ENCODE results near the gene DHDH.
A peak's percentile ranks its signal among the peaks of the same experiment; 100 is the strongest.

The DHDH gene

DNA sequence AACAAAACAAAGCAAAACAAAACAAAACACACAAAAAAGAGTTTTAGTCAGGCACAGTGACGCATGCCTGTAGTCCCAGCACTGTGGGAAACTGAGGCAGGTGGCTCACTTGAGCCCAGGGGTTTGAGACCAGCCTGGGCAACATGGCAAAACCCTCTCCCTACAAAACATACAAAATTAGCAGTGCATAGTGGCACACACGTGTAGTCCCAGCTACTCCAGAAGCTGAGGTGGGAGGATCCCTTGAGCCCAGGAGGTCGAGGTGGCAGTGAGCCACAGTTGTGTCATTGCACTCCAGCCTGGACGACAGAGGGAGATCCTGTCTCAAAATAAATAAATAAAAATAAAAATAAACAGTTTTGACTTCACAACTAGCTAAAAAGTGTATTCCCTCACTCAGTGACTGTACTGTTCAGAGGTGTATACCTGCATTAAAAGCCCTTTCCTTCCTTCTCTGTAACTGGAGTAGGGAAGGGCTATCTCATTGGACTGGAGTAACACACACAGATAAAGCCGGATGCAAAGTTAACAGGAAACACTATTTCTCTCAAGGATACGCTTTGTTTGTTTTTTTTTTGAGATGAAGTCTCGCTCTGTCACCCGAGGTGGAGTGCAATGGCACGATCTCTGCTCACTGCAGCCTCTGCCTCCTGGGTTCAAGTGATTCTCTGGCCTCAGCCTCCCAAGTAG lies 17.5 kb downstream of the DHDH start:
- no peak for DNase-seq

DNA sequence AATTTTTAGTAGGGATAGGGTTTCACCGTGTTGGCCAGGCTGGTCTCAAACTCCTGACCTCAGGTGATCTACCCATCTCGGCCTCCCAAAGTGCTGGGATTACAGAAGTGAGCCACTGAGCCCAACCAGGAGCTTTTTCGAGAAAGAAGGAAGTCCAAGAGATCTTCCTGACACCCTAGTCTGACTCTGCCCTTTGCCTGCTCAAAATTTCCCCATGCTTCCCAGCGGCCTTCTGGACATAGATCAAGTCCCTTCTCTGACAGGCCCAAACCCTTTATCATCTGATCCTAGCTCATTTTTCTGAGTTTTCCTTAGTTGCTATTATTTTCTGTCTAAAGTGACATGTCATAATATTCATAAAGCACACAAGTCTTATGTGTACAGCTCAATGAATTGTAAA lies 19.6 kb downstream of the DHDH start:
- no peak for DNase-seq

DNA sequence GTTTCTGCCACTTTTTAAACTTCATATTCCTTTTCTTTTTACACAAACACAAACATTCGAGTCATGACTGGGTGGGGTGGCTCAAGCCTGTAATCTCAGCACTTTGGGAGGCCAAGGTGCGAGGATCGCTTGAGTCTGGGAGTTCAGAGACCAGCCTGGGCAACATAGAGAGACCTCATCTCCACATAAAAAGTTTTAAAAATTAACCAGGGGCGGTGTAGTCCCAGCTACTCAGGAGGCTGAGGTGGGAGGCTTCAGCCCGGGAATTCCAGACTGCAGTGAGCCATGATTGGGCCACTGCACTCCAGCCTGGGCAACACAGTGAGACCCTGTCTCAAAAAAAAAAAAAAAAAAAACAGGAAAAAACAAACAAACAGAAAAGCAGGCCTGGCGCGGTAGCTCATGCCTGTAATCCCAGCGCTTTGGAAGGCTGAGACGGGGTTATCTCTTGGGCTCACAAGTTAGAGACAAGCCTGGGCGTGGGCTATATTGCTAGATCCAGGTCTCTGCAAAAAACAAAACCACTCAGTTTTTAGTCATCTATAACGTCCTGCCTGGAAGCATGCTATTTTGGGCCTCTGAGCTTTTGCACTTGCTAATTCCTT lies 20.6 kb downstream of the DHDH start:
- no peak for DNase-seq

DNA sequence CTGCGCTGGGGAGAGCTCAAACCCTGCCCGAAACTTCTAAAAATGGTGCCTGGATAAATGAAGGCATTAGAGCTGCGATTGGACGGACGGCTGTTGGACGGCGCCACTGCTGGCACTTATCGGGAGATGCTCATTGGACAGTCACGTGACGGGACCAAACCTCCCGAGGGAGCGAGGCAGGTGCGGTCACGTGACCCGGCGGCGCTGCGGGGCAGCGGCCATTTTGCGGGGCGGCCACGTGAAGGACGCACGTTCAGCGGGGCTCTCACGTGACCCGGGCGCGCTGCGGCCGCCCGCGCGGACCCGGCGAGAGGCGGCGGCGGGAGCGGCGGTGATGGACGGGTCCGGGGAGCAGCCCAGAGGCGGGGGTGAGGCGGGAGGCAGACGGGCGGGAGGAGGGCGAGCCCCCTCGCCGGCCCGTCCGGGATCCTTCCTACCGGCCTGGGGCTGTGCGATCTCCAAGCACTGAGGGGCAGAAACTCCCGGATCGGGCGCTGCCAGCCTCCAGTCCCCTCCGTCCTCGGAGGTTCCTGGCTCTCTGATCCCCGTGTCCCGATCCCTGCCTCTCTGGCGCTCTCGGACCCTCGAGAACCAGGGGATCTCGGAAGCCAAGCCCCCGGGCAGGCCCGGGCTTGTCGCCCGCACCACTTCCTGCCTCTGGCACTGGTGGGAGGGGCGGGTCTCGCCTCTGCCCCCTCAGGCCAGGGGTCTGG lies 21.3 kb downstream of the DHDH start, which contains the start of gene BAX:
Gene BAX (plus strand): TSS at position 281 of the 713 bp plus-strand sequence. CDS start 54 bp downstream, at position 335.
- DNase-seq, result peak; percentile 98

DNA sequence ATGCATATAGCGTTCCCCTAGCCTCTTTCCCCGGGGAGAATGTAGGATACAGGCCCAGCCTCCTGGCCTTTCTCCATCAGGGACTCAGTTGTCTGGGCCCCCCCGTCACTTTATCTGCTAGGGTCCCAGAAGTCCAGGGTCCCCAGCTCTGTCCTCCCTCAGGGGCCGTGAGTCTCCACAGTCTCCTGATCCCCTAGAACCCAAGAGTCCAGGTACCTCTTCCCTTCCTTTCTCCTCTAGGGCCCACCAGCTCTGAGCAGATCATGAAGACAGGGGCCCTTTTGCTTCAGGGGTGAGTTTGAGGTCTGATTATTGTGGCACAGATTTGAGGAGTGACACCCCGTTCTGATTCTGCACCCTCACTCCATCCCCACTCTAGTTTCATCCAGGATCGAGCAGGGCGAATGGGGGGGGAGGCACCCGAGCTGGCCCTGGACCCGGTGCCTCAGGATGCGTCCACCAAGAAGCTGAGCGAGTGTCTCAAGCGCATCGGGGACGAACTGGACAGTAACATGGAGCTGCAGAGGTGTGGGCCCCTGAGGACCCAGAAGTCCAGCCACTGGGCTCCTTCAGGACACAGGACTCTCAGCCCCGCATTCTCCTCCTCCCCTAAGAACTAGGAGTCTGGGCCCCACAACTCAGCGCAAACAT lies 21.9 kb downstream of the DHDH start:
- no peak for DNase-seq

DNA sequence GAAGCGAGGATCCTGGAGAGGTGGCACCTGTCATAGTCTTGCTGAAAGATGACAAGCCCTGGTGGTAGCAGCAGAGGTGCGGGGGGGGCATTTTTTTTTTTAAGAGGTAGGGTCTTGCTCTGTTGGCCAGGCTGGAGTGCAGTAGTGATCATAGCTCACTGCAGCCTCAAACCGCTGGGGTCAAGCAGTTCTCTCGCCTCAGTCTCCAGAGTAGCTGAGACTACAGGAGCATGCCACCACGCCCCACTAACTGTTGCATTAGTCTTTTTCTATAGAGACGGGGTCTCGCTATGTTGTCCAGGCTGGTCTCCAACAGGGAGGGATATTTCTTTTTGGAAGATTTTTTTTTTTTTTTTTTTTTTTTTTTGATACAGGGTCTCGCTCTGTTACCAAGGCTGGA lies 24.5 kb downstream of the DHDH start:
- DNase-seq, result no peak

DNA sequence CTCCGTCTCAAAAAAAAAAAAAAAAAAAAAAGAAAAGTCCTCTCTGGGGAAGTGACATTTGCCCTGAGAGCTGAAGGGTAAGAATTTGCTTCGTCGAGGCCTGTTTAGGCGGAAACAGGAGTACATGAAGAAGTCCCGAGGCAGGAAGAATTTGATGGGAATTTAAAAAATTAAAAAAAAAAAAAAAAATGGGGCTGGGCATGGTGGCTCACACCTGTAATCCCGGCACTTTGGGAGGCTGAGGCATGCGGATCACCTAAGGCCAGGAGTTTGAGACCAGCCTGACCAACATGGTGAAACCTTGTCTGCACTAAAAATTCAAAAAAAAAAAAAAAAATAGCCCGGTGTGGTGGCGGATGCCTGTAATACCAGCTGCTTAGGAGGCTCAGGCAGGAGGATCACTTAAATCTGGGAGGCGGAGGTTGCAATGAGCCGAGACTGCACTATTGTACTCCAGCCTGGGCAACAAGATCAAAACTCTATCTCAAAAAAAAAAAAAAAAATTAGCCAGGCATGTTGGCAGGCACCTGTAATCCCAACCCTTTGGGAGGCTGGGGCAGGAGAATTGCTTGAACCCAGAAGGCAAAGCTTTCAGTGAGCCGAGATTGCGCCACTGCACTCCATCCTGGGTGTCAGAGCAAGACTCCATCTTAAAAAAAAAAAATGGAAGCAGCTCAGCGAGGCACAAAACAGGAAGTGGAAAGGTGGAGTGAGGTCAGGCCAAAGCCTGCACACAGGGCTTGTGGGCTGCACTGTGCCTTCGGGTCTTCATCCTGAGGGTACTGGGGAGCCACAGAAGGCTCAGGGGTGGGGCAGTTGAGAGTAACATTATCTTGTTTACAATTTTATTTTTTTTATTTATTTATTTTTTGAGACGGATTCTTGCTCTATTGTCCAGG lies 26.1 kb downstream of the DHDH start:
- no peak for DNase-seq

DNA sequence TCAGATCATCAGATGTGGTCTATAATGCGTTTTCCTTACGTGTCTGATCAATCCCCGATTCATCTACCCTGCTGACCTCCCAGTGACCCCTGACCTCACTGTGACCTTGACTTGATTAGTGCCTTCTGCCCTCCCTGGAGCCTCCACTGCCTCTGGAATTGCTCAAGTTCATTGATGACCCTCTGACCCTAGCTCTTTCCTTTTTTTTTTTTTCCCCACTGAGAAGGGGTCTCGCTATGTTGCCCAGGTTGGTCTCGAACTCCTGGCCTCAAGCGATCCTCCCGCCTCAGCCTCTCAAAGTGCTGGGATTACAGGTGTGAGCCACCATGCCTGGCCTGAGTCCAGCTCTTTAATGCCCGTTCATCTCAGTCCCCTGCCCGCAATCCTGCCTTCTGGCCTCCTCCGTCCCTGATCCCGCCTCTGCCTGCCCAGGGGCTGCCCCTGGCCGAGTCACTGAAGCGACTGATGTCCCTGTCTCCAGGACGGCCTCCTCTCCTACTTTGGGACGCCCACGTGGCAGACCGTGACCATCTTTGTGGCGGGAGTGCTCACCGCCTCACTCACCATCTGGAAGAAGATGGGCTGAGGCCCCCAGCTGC lies 27.7 kb downstream of the DHDH start:
- DNase-seq, result no peak

DNA sequence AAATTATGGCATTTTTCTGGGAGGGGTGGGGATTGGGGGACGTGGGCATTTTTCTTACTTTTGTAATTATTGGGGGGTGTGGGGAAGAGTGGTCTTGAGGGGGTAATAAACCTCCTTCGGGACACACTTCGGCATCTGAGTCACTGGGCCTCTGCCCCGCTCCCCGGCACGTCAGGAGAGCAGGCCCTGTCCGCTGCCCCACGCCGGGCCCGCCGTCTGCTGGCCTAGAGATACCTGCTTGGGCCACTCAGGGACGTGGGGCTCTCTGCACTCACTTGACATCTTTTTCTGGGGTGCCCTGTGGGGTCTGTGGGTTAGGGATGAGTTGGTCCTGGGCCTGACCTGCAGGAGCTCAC lies 28.2 kb downstream of the DHDH start:
- DNase-seq, result no peak

DNA sequence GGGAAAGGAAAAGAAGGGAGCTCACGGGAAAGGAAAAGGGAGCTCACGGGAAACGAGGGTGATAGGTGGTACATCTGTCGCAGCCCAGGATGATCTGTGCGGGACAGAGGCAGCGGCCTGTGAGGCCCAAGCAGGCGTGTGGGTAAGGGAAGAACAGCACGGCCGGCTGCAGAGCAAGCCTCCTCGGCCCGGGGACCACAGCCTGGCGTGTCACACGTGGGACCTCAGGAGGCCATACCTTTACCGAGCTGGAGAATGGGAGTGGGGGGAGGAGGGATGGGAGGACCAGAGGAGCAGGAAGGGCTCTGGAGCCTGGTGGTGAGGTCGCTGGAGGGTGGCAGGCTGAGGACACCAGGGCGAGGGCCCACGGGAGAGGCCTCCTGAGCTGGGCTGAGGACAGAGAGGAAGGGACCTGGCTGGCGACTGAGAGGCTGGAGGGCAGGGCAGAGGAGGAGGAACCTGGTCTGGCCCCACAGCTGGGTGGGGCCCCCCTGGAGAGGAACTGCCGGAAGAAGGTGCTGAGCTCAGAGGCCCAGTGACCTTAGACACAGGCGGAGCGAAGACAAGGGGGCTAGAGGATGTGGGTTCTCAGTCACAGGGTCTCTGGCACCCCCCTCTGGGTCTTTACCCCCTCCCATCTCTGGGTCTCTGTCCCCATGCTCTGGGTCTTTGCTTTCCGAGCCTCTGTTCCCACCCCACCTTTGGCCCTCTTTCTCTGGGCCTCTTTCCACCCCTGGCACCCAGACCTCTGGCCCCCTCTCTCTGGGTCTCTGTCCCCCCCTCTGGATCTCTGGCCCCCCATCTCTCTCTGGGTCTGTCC lies 28.7 kb downstream of the DHDH start:
- DNase-seq, result no peak

DNA sequence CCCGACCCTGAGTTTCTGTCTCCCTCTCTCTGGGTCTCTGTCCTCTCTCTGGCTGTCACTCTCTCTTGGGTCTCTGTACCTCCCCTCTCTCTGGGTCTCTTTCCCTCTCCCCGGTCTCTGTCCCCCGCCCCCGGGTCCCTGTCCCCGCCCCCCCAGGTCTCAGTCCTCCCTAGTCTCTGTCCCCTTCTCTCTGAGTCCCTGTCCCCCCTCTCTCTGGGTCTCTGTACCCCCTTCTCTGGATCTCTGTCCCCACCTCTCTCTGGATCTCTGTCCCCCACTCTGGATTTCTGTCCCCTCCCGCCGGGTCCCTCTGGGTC lies 29.3 kb downstream of the DHDH start:
- DNase-seq, result no peak

DNA sequence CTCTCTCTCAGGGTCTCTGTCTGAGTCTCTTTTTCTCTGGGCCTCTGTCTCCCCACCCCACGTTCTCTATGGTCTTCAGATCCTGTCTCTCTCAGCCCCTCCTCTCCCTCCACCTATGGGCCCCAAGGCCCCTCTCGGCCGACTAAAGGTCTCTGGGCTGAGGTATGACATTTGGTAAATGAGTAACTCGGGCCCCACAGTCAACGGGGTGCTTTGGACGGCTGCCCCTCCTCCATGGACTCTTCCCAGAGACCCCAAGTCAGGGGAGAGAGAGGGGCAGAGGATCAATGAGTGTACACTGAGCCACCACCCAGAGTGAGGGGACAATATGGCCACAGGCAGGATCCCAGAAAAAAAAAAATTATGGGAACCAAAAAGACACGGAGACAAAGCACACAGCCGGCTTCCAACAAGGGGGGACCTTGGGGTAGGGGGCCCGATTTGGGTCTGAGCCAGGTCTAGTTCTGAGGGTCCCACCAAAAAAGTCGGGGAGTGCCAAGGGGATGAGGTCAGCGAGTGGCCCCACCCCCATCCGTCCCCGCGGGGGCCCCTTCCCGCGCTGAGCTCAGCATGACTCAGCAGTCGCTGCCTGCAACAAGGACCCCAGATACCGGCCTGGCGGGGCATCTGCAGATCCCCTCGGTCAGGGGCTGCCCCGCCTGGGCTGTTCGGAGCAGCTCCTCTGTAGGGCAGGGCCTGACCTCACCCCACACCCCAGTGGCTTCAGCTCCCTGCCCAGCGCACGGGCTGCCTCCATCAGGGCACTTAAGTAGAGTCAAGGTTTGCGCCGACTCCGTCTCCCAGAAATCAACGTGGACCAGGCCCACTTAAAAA lies 30.1 kb downstream of the DHDH start:
- DNase-seq, result peak; percentile 83

DNA sequence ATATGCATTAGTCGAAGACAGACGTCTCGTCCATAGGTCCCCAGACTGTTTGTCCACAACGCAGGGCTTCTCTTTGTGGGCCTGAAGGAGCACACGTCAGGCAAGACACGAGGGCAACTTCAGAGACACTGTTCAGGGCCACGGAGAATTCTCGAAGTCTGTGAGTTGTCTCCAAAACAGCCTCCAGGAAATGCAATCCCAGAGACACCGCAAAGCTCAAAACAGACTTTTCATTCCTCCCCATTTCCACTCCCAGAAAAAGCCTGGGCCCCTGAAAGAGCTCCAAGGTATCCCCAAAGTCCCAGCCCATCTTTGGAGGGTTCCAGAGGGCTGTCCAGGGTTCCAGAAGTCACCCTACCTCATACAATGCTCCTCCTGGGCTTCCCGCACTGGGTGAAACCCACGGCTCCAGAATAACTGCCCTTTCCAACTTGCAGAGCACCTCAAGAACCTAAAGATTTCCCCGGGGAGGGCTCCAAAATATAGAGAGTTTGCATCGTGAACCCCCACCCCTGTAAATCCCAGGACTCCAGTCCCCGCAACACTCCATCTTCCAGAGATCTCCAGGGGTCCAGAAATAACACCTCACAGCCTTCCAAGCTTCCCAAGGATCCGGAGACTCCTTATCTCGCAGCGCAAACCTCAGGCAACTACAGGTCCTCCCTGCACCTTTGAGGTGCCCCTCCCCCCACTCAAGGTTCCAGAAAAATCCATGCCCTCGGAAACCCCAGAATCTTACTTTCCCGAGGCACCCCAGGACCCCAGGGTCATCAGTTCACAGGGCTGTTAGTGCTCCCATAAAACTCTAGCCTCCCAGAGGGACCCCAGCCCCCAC lies 30.9 kb downstream of the DHDH start:
- no peak for DNase-seq

DNA sequence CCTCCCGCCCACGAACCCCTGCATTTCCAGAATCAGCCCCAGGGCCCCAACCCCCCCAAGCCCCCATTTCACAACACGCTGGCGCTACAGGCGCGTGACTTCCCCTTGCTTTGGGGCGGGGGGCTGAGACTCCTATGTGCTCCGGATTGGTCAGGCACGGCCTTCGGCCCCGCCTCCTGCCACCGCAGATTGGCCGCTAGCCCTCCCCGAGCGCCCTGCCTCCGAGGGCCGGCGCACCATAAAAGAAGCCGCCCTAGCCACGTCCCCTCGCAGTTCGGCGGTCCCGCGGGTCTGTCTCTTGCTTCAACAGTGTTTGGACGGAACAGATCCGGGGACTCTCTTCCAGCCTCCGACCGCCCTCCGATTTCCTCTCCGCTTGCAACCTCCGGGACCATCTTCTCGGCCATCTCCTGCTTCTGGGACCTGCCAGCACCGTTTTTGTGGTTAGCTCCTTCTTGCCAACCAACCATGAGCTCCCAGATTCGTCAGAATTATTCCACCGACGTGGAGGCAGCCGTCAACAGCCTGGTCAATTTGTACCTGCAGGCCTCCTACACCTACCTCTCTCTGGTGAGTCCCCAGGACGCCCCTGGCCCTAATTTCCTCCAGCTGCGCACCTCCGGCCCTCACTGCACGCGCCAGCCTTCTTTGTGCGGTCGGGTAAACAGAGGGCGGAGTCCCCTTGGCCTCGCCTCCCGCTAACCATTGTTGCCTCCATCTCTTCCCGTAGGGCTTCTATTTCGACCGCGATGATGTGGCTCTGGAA lies 31.7 kb downstream of the DHDH start, which contains the start of gene FTL:
Gene FTL (plus strand): TSS at position 270 of the 766 bp plus-strand sequence. CDS start 199 bp downstream, at position 469.
- DNase-seq, result peak; percentile 98

DNA sequence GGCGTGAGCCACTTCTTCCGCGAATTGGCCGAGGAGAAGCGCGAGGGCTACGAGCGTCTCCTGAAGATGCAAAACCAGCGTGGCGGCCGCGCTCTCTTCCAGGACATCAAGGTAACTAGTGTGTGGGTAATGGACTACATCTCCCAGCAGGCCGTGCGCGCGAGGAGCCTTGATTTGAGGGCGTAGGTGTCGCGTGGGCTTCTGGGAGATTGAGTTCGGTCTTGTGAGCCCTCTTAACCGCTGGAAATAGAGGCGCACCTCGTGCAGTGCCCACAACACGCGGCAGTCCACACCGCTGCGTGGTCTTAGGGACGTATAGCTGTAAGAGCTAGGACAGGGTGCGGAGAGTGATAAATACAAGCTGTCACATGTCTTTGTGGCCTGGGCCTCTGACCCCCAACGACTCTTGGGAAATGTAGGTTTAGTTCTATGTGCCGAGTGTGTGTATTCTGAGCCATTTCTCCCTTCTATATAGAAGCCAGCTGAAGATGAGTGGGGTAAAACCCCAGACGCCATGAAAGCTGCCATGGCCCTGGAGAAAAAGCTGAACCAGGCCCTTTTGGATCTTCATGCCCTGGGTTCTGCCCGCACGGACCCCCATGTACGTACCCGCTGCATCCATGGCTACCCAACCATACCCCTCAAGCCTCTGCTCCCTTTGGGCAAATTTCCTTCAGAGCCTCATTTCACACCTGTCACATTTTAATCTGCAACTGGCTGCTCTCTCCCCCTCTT lies 32.5 kb downstream of the DHDH start:
- DNase-seq, result peak; percentile 92

DNA sequence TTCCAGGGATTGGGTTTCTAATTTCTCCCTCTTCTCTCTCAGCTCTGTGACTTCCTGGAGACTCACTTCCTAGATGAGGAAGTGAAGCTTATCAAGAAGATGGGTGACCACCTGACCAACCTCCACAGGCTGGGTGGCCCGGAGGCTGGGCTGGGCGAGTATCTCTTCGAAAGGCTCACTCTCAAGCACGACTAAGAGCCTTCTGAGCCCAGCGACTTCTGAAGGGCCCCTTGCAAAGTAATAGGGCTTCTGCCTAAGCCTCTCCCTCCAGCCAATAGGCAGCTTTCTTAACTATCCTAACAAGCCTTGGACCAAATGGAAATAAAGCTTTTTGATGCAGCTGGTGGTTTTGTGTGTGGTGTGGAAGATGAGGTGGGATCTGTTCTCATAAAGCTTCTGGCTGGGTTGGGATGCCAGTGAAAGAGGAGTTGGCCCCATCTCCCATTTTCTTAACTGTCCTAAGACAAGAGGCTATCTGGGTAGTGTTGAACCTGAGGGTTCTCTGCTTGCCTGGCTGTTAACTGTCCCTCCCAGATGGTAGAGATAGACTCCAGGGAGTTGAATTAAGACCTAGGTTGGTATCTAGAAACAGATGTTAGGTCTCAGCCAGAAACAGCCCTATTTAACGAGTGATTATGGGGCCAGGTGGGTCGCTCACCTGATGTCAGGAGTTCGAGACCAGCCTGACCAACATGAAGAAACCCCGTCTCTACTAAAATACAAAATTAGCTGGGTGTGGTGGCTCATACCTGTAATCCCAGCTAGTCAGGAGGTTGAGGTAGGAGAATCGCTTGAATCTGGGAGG lies 33.2 kb downstream of the DHDH start:
- no peak for DNase-seq

All from right forelimb (tissue), 1 donor.